GM06990 (cell line): ENCODE measurements around the gene TREML2.

ENCODE experiments used
- DNase-seq: peaks from one replicate; pipeline ENCODE4 v3.0.0-alpha.2; 2011; ENCODE audit not compliant: insufficient read length; ENCODE audit errors: extremely low read depth
- H3K27me3 ChIP-seq: replicated peaks from 2 replicates; pipeline ENCODE4 v1.6.0; 2011; ENCODE audit warnings: low read length; ENCODE audit not compliant: control insufficient read depth, insufficient read depth
- H3K36me3 ChIP-seq: 2 replicates; pipeline ENCODE4 v1.5.1; 2011; ENCODE audit warnings: low read length; ENCODE audit not compliant: control insufficient read depth, insufficient read depth
- H3K4me3 ChIP-seq: replicated peaks from 2 replicates; pipeline ENCODE4 v1.5.1; 2011; ENCODE audit warnings: low read depth, mild to moderate bottlenecking, control low read depth, low read length
- TF ChIP-seq, protein P1 (sequence below): IDR thresholded peaks from 2 replicates; pipeline ENCODE4 v1.5.1; 2011; ENCODE audit warnings: low read length, control low read depth, mild to moderate bottlenecking, inconsistent platforms; ENCODE audit not compliant: insufficient read depth, poor library complexity, severe bottlenecking

TREML2 gene

GRCh38 chr6:41162687-41163418 lies 38.1 kb downstream of the TREML2 start, which contains the start of gene TREM2:
TREM2 (minus strand) TSS chr6:41163116; CDS start chr6:41163082, 34 bp downstream.
- peaks cover 3% of the 10 kb centered on the region for H3K27me3 ChIP-seq
- TF ChIP-seq, protein P1, sequence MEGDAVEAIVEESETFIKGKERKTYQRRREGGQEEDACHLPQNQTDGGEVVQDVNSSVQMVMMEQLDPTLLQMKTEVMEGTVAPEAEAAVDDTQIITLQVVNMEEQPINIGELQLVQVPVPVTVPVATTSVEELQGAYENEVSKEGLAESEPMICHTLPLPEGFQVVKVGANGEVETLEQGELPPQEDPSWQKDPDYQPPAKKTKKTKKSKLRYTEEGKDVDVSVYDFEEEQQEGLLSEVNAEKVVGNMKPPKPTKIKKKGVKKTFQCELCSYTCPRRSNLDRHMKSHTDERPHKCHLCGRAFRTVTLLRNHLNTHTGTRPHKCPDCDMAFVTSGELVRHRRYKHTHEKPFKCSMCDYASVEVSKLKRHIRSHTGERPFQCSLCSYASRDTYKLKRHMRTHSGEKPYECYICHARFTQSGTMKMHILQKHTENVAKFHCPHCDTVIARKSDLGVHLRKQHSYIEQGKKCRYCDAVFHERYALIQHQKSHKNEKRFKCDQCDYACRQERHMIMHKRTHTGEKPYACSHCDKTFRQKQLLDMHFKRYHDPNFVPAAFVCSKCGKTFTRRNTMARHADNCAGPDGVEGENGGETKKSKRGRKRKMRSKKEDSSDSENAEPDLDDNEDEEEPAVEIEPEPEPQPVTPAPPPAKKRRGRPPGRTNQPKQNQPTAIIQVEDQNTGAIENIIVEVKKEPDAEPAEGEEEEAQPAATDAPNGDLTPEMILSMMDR: no peak

DNA sequence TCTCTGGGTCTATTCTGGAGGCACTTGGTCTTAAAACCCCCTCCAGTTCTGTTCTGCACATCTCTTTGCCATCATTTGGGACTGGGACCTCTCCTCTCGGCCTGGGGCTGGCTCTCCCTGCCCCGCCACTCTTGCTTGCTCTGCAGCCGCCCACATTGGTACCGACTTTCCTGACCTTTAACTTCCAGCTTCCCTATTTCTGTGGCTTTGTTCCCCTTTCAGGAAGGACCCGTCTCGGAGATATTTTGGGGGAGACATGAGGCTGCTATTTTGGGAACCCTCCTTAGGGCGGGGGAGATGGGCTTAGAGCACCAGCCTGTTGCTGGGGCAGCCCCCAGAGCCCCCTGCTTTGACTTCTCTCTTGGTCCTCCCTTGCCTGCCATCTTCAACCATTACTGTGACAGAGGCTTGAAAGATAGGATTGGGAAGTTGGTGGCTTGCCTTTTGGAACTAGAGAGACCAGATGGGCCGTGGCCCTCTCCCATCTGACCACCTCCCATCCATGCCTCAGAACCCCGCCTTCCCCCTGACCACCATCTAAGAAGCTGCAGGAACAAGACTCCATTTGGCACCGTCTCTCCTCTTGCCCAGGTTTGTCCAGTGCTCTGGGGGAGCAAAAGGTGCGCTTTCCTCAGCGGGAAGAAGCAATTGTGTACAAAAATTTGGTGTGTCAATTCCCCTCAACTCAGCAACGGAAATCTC lies 38.9 kb downstream of the TREML2 start:
- TF ChIP-seq, protein P1: no peak
- DNase-seq: no peak
- H3K27me3 ChIP-seq: peaks cover 3% of the 10 kb centered on the region
- no peak overlapping the region for H3K4me3 ChIP-seq
- H3K36me3 ChIP-seq: no peaks in the 10 kb centered on the region

More at GRCh38 chr6:41162687-41163418, 38.1 kb downstream of the TREML2 start, which contains the start of gene TREM2:
- no peak for DNase-seq
- Histone ChIP-seq H3K36me3 (no peaks in the 10 kb centered on the region), H3K4me3 (no peak within 1 kb of the TSS)

DNA sequence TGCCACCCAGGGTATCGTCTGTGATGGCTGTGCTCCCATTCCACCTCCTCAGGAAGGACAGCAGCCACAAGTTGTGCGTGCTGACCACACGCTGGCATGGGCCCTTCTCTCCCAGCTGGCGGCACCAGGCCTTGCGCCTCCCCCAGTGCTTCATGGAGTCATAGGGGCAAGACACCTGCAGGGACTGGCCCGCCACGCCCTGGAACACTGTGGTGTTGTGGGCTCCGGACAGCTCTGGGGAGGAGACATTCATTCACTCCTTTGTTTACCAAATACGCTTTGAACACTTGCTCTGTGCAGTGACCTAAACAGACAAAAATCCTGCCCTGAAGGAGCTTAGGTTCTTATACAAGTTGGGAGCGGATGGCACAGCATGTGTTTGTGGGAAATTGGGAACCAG lies 39.6 kb downstream of the TREML2 start:
- Histone ChIP-seq H3K36me3 (no peaks in the 10 kb centered on the region), H3K4me3 (no peak overlapping the region), H3K27me3 (peaks cover 3% of the 10 kb centered on the region)
- DNase-seq: no peak
- TF ChIP-seq, protein P1: no peak

GRCh38 chr6:41160933-41161332 lies 40.0 kb downstream of the TREML2 start:
- Histone ChIP-seq H3K27me3 (peaks cover 3% of the 10 kb centered on the region), H3K36me3 (no peaks in the 10 kb centered on the region), H3K4me3 (no peak overlapping the region)
- TF ChIP-seq, protein P1: no peak
- no peak for DNase-seq

DNA sequence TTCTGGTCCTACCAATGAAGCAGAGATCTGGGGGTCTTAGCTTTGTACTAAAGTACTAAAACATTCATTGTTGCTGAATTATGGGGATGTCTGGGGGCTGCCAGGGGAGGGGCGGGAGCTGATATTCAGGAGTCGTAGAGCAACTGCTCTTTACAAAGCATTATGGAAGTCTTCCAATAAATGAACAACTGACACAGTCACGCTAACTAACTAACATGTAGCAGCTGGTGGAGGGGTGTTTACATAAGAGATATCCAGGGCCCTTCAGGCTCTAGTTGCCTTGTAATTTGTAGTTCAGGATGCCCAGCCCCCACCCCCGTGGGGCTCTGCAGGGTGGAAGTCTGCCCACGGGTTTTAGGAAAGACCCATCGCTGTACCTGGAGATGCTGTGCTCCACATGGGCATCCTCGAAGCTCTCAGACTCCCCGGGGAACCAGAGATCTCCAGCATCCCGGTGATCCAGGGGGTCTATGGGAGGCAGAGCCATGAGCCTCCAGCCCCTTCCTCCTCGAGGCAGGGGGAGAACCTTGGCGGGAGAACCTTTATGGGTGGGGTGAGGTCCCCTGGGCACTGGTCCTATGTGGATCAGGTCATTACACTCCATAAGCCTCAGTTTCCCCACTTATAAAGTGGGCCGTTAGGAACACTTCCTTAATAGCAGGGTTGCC lies 41.4 kb downstream of the TREML2 start:
- no peaks in the 10 kb centered on the region for H3K36me3 ChIP-seq
- H3K27me3 ChIP-seq: peaks cover 3% of the 10 kb centered on the region
- TF ChIP-seq, protein P1: no peak
- no peak overlapping the region for H3K4me3 ChIP-seq
- no peak for DNase-seq
